H1 (cell line): ENCODE results near the gene IGF2R. TPM values are rescaled to one million over a fixed set of nuclear protein-coding genes. Genes with fewer than 3 reads are reported as not detected.

Experiments used
- CTCF ChIA-PET: fragments of 300-600 bp; sonication (Branson Sonifier 250); formaldehyde crosslinking; loops from one replicate; lab custom pipeline; 2021; ENCODE audit not compliant: partially characterized antibody; lab: Charles Lee
- POLR2A ChIA-PET: fragments of 300-600 bp; sonication (Branson Sonifier 250); formaldehyde crosslinking; loops from one replicate; lab custom pipeline; 2021; ENCODE audit warnings: inconsistent platforms; ENCODE audit not compliant: partially characterized antibody; lab: Charles Lee
- DNase-seq, 2 experiments: peaks; one replicate each; pipeline versions ENCODE4 v3.0.0 to v3.0.0-alpha.2; 2010 to 2022; ENCODE audit warnings: low spot score in 2 of 2, low read depth in 1 of 2, mixed read lengths in 1 of 2
- FAIRE-seq: peaks from 2 replicates; lab custom pipeline; 2011; peaks lifted over from hg19 to GRCh38; lab: Jason Lieb, UNC
- H2AFZ ChIP-seq: 2 replicates; pipeline ENCODE4 v1.8.1; 2012; ENCODE audit warnings: low read length, inconsistent platforms
- H2AK5ac ChIP-seq: 2 replicates; pipeline ENCODE4 v1.6.1; 2013; ENCODE audit warnings: low read depth, low read length
- H2BK120ac ChIP-seq: replicated peaks from 2 replicates; pipeline ENCODE3; 2013; ENCODE audit warnings: low read depth, low read length, inconsistent platforms
- H2BK12ac ChIP-seq: 2 replicates; pipeline ENCODE4 v1.6.1; 2013; ENCODE audit warnings: low read depth, low read length
- H2BK15ac ChIP-seq: 2 replicates; pipeline ENCODE4 v1.6.1; 2013; ENCODE audit warnings: low read length
- H2BK20ac ChIP-seq: 2 replicates; pipeline ENCODE4 v1.6.1; 2013; ENCODE audit warnings: low read length
- H2BK5ac ChIP-seq: 2 replicates; pipeline ENCODE4 v1.6.1; 2013; ENCODE audit warnings: low read depth, low read length
- H3K14ac ChIP-seq: 2 replicates; pipeline ENCODE4 v1.6.1; 2013; ENCODE audit warnings: inconsistent platforms; ENCODE audit not compliant: insufficient read length
- H3K18ac ChIP-seq: 2 replicates; pipeline ENCODE4 v1.6.1; 2013; ENCODE audit warnings: low read length; ENCODE audit errors: extremely low read depth
- H3K23ac ChIP-seq: 2 replicates; pipeline ENCODE4 v1.6.1; 2013; ENCODE audit warnings: inconsistent platforms; ENCODE audit not compliant: insufficient read length
- H3K23me2 ChIP-seq: 2 replicates; pipeline ENCODE4 v1.6.1; 2013; ENCODE audit warnings: low read depth, low read length
- H3K27ac ChIP-seq: 2 replicates; pipeline ENCODE4 v1.6.1; 2011; ENCODE audit warnings: low read depth, low read length, inconsistent platforms
- H3K27me3 ChIP-seq, 4 experiments: replicated peaks in 1 of 4; 1 replicate in 1 of 4; 2 replicates in 3 of 4; pipeline versions ENCODE4 v1.6.1 to v1.8.1; 2011 to 2013; ENCODE audit warnings: low read length in 3 of 4, mild to moderate bottlenecking in 3 of 4, inconsistent platforms in 2 of 4, mixed read lengths in 2 of 4, moderate library complexity in 1 of 4; ENCODE audit not compliant: control insufficient read depth in 3 of 4, insufficient read depth in 3 of 4; ENCODE audit errors: extremely low read depth in 1 of 4
- H3K36me3 ChIP-seq, 4 experiments: 2 replicates each; pipeline versions ENCODE4 v1.6.1 to v1.8.1; 2011 to 2013; ENCODE audit warnings: mild to moderate bottlenecking in 4 of 4, low read length in 3 of 4, moderate library complexity in 2 of 4, control low read depth in 1 of 4, inconsistent platforms in 1 of 4; ENCODE audit not compliant: insufficient read depth in 4 of 4, control insufficient read depth in 2 of 4
- H3K4ac ChIP-seq: replicated peaks from 2 replicates; pipeline ENCODE3; 2013; ENCODE audit warnings: low read length, low read depth, mixed read lengths, inconsistent platforms; ENCODE audit not compliant: insufficient read length
- H3K4me1 ChIP-seq, 4 experiments: replicated peaks in 1 of 4; 1 replicate in 1 of 4; 2 replicates in 3 of 4; pipeline versions ENCODE4 v1.6.1 to v1.8.1; 2011 to 2013; ENCODE audit warnings: low read length in 3 of 4, inconsistent platforms in 2 of 4, mixed read lengths in 1 of 4; ENCODE audit not compliant: insufficient read depth in 4 of 4, control insufficient read depth in 3 of 4
- H3K4me2 ChIP-seq, 2 experiments: 2 replicates each; pipeline versions ENCODE4 v1.6.1 to v1.8.1; 2011 to 2013; ENCODE audit warnings: low read depth in 2 of 2, low read length in 2 of 2, control low read depth in 1 of 2, inconsistent platforms in 1 of 2, mild to moderate bottlenecking in 1 of 2; ENCODE audit not compliant: insufficient read depth in 1 of 2
- H3K4me3 ChIP-seq, 4 experiments: fragments of 200-600, 300-600 bp in 1 of 4; sonication (generic), shearing (Covaris generic), sonication (Bioruptor Twin) in 1 of 4; 2 replicates each; pipeline versions ENCODE4 v1.5.1 to v1.8.1; 2011 to 2016; ENCODE audit warnings: low read length in 4 of 4, low read depth in 3 of 4, control low read depth in 2 of 4, inconsistent platforms in 2 of 4, mild to moderate bottlenecking in 2 of 4, mixed read lengths in 1 of 4, moderate library complexity in 1 of 4; ENCODE audit not compliant: insufficient read depth in 2 of 4; ENCODE audit errors: extremely low read depth in 1 of 4
- H3K56ac ChIP-seq: replicated peaks from 2 replicates; pipeline ENCODE3; 2013; ENCODE audit warnings: low read depth, mild to moderate bottlenecking, mixed read lengths, low read length, inconsistent platforms; ENCODE audit not compliant: insufficient read length
- H3K79me1 ChIP-seq: 2 replicates; pipeline ENCODE4 v1.6.1; 2013; ENCODE audit warnings: low read depth, low read length, control low read depth
- H3K79me2 ChIP-seq, 2 experiments: 2 replicates each; pipeline versions ENCODE4 v1.6.1 to v1.8.1; 2012 to 2013; ENCODE audit warnings: low read length in 2 of 2, mild to moderate bottlenecking in 2 of 2, inconsistent platforms in 1 of 2; ENCODE audit not compliant: insufficient read depth in 2 of 2, control insufficient read depth in 1 of 2
- H3K9ac ChIP-seq, 4 experiments: replicated peaks in 1 of 4; 1 replicate in 1 of 4; 2 replicates in 3 of 4; pipeline versions ENCODE4 v1.6.1 to v1.8.1; 2011 to 2013; ENCODE audit warnings: low read depth in 3 of 4, low read length in 3 of 4, control low read depth in 2 of 4, mild to moderate bottlenecking in 2 of 4, moderate library complexity in 2 of 4, inconsistent platforms in 1 of 4; ENCODE audit errors: extremely low read depth in 1 of 4
- H3K9me3 ChIP-seq, 2 experiments: 2 replicates each; pipeline versions ENCODE4 v1.6.1 to v1.8.1; 2012 to 2013; ENCODE audit warnings: mild to moderate bottlenecking in 2 of 2, moderate library complexity in 2 of 2, control low read depth in 1 of 2, inconsistent platforms in 1 of 2, low read depth in 1 of 2, low read length in 1 of 2, mixed read lengths in 1 of 2; ENCODE audit not compliant: insufficient read depth in 2 of 2
- H4K20me1 ChIP-seq, 2 experiments: replicated peaks in 1 of 2; 2 replicates each; pipeline versions ENCODE3 to v1.8.1; 2011 to 2013; ENCODE audit warnings: inconsistent platforms in 2 of 2, low read length in 2 of 2, mild to moderate bottlenecking in 1 of 2; ENCODE audit not compliant: insufficient read depth in 2 of 2, control insufficient read depth in 1 of 2
- H4K5ac ChIP-seq: 2 replicates; pipeline ENCODE4 v1.6.1; 2013; ENCODE audit warnings: low read length, low read depth, mixed read lengths, inconsistent platforms; ENCODE audit not compliant: insufficient read length
- H4K8ac ChIP-seq: 2 replicates; pipeline ENCODE4 v1.8.0; 2013; ENCODE audit warnings: mild to moderate bottlenecking, moderate library complexity, low read length, inconsistent platforms; ENCODE audit not compliant: insufficient read depth; ENCODE audit errors: extremely low read depth
- H4K91ac ChIP-seq: replicated peaks from 2 replicates; pipeline ENCODE3; 2013; ENCODE audit warnings: low read length, mixed read lengths, inconsistent platforms; ENCODE audit not compliant: insufficient read length
- CEBPB ChIP-seq: IDR thresholded peaks from 2 replicates; pipeline ENCODE4 v1.6.1; 2012; ENCODE audit warnings: low read depth, low read length
- PHF8 ChIP-seq: fragments of 200-600 bp; sonication (generic); conservative IDR thresholded peaks from 2 replicates; pipeline ENCODE4 v1.7.1; 2012; ENCODE audit warnings: low read depth, mild to moderate bottlenecking, inconsistent platforms, low read length, moderate library complexity
- SRF ChIP-seq: IDR thresholded peaks from 2 replicates; pipeline ENCODE4 v1.6.1; 2011; ENCODE audit warnings: mild to moderate bottlenecking, low read depth, low read length, moderate library complexity
- SUZ12 ChIP-seq: fragments of 200-600 bp; sonication (generic); IDR thresholded peaks from 2 replicates; pipeline ENCODE4 v1.6.1; 2012; ENCODE audit warnings: mild to moderate bottlenecking, inconsistent platforms, low read length, moderate library complexity, mixed read lengths
- WGBS, 2 experiments: shearing (Covaris generic) in 1 of 2; methylation state at CpG; one replicate each; pipeline versions ENCODE4 v1.1.6 to v1.1.7; 2013 to 2015; ENCODE audit warnings: low lambda C conversion rate in 2 of 2, mixed read lengths in 2 of 2, inconsistent platforms in 1 of 2, low coverage in 1 of 2, missing lambda C conversion rate in 1 of 2; ENCODE audit not compliant: insufficient replicate concordance in 2 of 2, insufficient coverage in 1 of 2, insufficient read length in 1 of 2; ENCODE audit errors: extremely low coverage in 1 of 2, missing lambda C conversion rate in 1 of 2; 5-methylcytosine and 5-hydroxymethylcytosine counted together
- polyA plus RNA-seq, 7 experiments: library from polyadenylated mRNA; depleted of rRNA in 3 of 7; stranded (reverse) in 5 of 7; unstranded in 2 of 7; fragments of >200 nt in 5 of 7; fragments of 200-250 nt in 2 of 7; gene quantifications; 1 replicate in 5 of 7; 2 replicates in 1 of 7; 4 replicates in 1 of 7; pipeline versions ENCODE4 v1.2.1 to v1.2.3, GENCODE V29; 2011 to 2013; ENCODE audit warnings: missing spikeins in 2 of 7, mixed read lengths in 2 of 7
- total RNA-seq: library from RNA; stranded (reverse); fragmentation: NEBNext Ultra II Directional; extraction: Animal tissue kit (Norgen Biotek cat#: 25700); gene quantifications from 2 replicates; pipeline ENCODE4 v1.2.1, GENCODE V29; 2021

The IGF2R gene
- total and polyA plus RNA-seq, 2 of the 8 experiments (the other 6 are each of a cell fraction or from before 2014, with no cell fraction given) = 20.6 to 74.1 TPM

DNA sequence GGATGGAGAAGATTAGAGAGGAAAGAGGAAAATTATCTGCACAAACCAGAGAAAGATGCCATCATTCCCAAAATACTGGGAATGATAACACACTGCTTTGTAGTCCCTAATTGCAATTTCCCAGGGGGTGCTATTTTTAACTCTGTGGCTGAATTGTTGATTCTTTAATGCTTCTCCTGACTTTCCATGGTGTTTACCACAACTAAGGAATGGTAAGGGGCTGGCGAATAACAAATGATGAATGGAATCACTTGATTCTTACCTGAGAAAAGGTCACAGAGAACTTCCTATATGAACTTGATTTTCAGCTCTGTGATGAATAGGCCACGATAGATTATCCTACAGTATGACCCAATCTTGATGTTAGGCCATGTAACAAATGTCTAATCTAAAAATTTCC lies 22.0 kb upstream of the IGF2R start:
- H3K14ac ChIP-seq = no peak overlapping the region
- H2AK5ac ChIP-seq = no peak overlapping the region
- no peaks in the 10 kb centered on the region for H3K79me2 ChIP-seq
- no peaks in the 10 kb centered on the region for H3K79me1 ChIP-seq
- H2AFZ ChIP-seq = no peak overlapping the region
- no peak overlapping the region for H3K9ac ChIP-seq
- no peak for TF ChIP-seq SRF
- TF ChIP-seq PHF8 = no peak
- TF ChIP-seq CEBPB = no peak
- no peak for TF ChIP-seq SUZ12
- TF ChIP-seq, all 59 proteins: peak for 0
- Histone ChIP-seq H3K4me2 (peak overlapping the region in 1 of 2 experiments; percentile 22; a peak in 1 of 4 replicates), H3K27me3 (no peaks in the 10 kb centered on the region), H3K23me2 (no peaks in the 10 kb centered on the region), H2BK15ac (no peak overlapping the region), H2BK120ac (no peak overlapping the region), H4K8ac (no peak overlapping the region), H3K27ac (no peak overlapping the region), H3K4ac (no peak overlapping the region), H3K23ac (no peak overlapping the region), H3K18ac (no peak overlapping the region), H4K5ac (no peak overlapping the region), H4K20me1 (no peaks in the 10 kb centered on the region), H2BK12ac (no peak overlapping the region), H2BK5ac (no peak overlapping the region), H3K56ac (no peak overlapping the region), H3K4me1 (no peaks in the 10 kb centered on the region; a peak in 2 of 7 replicates), H4K91ac (no peak overlapping the region), H3K36me3 (no peaks in the 10 kb centered on the region), H3K9me3 (peaks cover 12 to 23% of the 10 kb centered on the region in 2 experiments; a peak in 3 of 4 replicates), H3K4me3 (peak overlapping the region in 1 of 4 experiments; percentile 15; a peak in 1 of 8 replicates), H2BK20ac (no peak overlapping the region)
- POLR2A ChIA-PET = interaction anchor here (0.8 kb wide), 1 partner anchor 441 kb away, joined by 3 read pairs; no protein-coding TSS in a partner anchor
- FAIRE-seq (no peak), DNase-seq (no peak)
- CTCF ChIA-PET = no interaction called here
- 84% methylated on average over 2 of the region's 2 CpGs; no CpG with 5 or more reads in 1 of the 2 experiments for WGBS, 2 experiments
